ENCODE measurements around the gene LRIG2. TPM values are rescaled to one million over a fixed set of nuclear protein-coding genes. Genes with fewer than 3 reads are reported as not detected.
"Not testable (repeated sequence)": the region's sequence is repeated elsewhere in the genome, so short reads cannot be mapped to it uniquely, and the experiment has no call there.

LRIG2 gene
- total and polyA plus RNA-seq, 4 donors: 1.8 to 24.7 (median 9.3) TPM

DNA sequence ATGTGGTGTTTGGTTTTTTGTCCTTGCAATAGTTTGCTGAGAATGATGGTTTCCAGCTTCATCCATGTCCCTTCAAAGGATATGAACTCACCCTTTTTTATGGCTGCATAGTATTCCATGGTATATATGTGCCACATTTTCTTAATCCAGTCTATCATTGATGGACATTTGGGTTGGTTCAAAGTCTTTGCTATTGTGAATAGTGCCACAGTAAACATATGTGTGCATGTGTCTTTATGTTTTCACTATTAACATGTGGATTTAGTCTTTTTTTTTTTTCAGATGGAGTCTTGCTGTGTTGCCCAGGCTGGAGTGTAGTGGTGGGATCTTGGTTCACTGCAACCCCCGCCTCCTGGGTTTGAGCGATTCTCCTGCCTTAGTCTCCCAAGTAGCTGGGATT is 5.0 kb downstream of the LRIG2 start:
- H3K27ac ChIP-seq (ENCODE audit: low read depth in 1 of 2, low read length in 2 of 2); H3K4me3 ChIP-seq (ENCODE audit: low read length in 2 of 2); H3K27me3 ChIP-seq (ENCODE audit: control insufficient read depth in 1 of 2, insufficient read depth in 2 of 2, low read length in 1 of 2); H3K9me3 ChIP-seq (ENCODE audit: control insufficient read depth, low read length); H3K36me3 ChIP-seq (ENCODE audit: control insufficient read depth in 1 of 2, insufficient read depth in 2 of 2, low read length in 1 of 2); H3K4me1 ChIP-seq (ENCODE audit: control insufficient read depth in 1 of 2, insufficient read depth in 2 of 2, low read length in 2 of 2); ATAC-seq (ENCODE audit: low FRiP score); DNase-seq: not testable (repeated sequence)
- 97% methylated on average over 2 of the region's 2 CpGs for WGBS, 2 donors
- intact Hi-C loops (cut with DNase I): loop anchor here in 1 of 2 donors (10.0 kb wide), 1 partner anchor 363 kb away; the partner anchor contains the start of gene PPM1J

DNA sequence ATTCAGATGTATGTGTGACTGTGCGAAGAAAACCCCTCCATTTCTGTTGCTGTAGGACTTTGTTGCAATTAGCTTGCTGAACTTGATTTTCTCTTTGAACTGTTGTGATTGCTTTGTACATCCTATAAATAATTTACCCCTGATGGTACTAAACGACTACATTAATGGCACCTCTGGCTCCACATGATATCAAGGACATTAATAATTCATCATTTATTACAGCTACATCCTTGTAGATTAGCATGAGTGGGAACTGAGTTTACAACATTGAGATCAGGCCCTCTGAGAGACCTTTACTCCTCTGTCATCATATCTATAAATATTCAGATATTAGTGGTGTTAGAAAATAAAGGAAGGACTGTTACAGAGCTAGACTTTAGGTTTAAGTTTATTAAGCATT is 13.5 kb downstream of the LRIG2 start:
- DNase-seq (no peak), ATAC-seq (ENCODE audit: low FRiP score) (no peak)
- Histone ChIP-seq H3K9me3 (ENCODE audit: control insufficient read depth, low read length) (no peaks in the 10 kb centered on the region), H3K27ac (ENCODE audit: low read depth in 1 of 2, low read length in 2 of 2) (no peak overlapping the region), H3K36me3 (ENCODE audit: control insufficient read depth in 1 of 2, insufficient read depth in 2 of 2, low read length in 1 of 2) (no peaks in the 10 kb centered on the region), H3K27me3 (ENCODE audit: control insufficient read depth in 1 of 2, insufficient read depth in 2 of 2, low read length in 1 of 2) (no peaks in the 10 kb centered on the region), H3K4me3 (ENCODE audit: low read length in 2 of 2) (no peak overlapping the region), H3K4me1 (ENCODE audit: control insufficient read depth in 1 of 2, insufficient read depth in 2 of 2, low read length in 2 of 2) (peaks cover 0 to 4% of the 10 kb centered on the region in 2 donors)
- 84% methylated on average over 2 of the region's 2 CpGs for WGBS, 2 donors
- intact Hi-C loops (cut with DNase I): no loop called here

DNA sequence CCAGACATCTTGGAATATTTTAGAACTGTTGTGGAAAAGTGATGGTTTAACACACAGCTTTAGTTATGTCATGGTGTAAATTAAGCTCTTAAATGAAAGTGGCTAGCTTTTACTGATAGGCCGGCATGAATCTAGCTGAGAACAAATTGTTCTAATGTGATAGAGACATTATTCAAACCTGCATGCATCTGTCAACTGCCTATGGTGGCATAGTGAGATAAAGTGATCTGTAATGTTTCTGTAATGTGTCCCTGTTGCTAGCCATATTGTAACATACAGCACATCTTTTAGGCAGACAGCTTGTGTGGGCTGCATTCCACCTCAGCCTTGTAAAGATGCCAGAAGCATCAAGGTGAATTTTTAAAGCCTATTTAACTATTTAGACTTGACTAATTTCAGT is 16.0 kb downstream of the LRIG2 start:
- DNase-seq (no peak), ATAC-seq (ENCODE audit: low FRiP score) (no peak)
- no peaks in the 10 kb centered on the region for H3K9me3 ChIP-seq (ENCODE audit: control insufficient read depth, low read length)
- H3K4me1 ChIP-seq (ENCODE audit: control insufficient read depth in 1 of 2, insufficient read depth in 2 of 2, low read length in 2 of 2): peaks cover 0 to 4% of the 10 kb centered on the region in 2 donors
- 28 to 39% methylated on average over 1 of the region's 1 CpG for WGBS, 2 donors
- intact Hi-C loops (cut with DNase I): no loop called here
- H3K27ac ChIP-seq (ENCODE audit: low read depth in 1 of 2, low read length in 2 of 2): no peak overlapping the region
- no peak overlapping the region for H3K4me3 ChIP-seq (ENCODE audit: low read length in 2 of 2)
- peaks cover 1 to 2% of the 10 kb centered on the region in 2 donors for H3K36me3 ChIP-seq (ENCODE audit: control insufficient read depth in 1 of 2, insufficient read depth in 2 of 2, low read length in 1 of 2)
- no peaks in the 10 kb centered on the region for H3K27me3 ChIP-seq (ENCODE audit: control insufficient read depth in 1 of 2, insufficient read depth in 2 of 2, low read length in 1 of 2)

DNA sequence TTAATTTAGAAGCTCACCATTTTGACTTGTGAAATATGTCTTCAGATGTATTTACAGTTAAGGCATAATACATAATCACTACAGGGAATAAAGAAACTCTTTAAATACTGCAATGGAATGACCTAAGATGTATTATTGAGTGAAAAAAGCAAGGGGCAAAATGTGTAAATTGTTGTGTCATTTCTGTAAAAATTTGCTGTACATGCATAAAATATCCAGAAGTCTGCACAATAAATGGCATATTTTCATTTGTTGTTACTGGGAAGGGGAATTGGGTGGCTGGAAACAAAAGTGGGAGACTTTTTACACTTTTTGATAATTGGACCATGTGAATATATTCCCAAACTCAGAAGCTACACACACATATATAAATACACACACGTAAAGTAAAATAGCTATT is 17.1 kb downstream of the LRIG2 start:
- Histone ChIP-seq H3K4me3 (ENCODE audit: low read length in 2 of 2) (no peak overlapping the region), H3K4me1 (ENCODE audit: control insufficient read depth in 1 of 2, insufficient read depth in 2 of 2, low read length in 2 of 2) (peaks cover 0 to 4% of the 10 kb centered on the region in 2 donors), H3K9me3 (ENCODE audit: control insufficient read depth, low read length) (no peaks in the 10 kb centered on the region), H3K27ac (ENCODE audit: low read depth in 1 of 2, low read length in 2 of 2) (no peak overlapping the region), H3K36me3 (ENCODE audit: control insufficient read depth in 1 of 2, insufficient read depth in 2 of 2, low read length in 1 of 2) (peaks cover 1 to 2% of the 10 kb centered on the region in 2 donors), H3K27me3 (ENCODE audit: control insufficient read depth in 1 of 2, insufficient read depth in 2 of 2, low read length in 1 of 2) (no peaks in the 10 kb centered on the region)
- intact Hi-C loops (cut with DNase I): no loop called here
- DNase-seq (no peak), ATAC-seq (ENCODE audit: low FRiP score) (no peak)
- 94 to 95% methylated on average over 1 of the region's 1 CpG for WGBS, 2 donors

DNA sequence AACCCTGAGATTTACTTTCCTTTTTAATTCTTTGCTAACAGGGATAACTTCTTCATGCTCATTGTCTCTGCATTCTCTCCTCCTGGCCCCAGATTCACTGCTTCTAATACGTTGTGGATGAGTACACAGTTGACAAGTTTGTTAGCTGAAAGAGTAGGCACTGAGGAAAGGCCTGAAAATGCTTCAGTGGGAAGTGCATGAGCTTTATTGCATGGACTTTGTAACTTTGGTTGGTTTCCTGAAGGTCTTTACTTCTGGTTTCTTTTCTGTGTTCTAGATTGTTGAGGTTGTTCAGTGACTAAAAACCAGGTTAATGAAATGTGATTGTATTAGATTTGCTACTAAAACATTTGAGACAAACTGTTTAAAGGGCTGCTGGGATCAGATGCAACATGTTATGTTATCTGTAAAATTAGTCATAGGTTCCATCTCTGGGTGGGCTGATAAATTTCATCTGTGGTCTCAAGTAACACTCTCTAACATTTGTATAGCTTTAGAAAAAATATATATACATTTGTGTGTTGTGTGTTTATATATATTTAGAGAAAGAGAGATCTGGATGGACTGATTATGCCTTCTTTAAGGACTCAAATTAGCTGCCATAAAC is 19.1 kb downstream of the LRIG2 start:
- no peaks in the 10 kb centered on the region for H3K27me3 ChIP-seq (ENCODE audit: control insufficient read depth in 1 of 2, insufficient read depth in 2 of 2, low read length in 1 of 2)
- H3K9me3 ChIP-seq (ENCODE audit: control insufficient read depth, low read length): no peaks in the 10 kb centered on the region
- intact Hi-C loops (cut with DNase I): no loop called here
- H3K36me3 ChIP-seq (ENCODE audit: control insufficient read depth in 1 of 2, insufficient read depth in 2 of 2, low read length in 1 of 2): peaks cover 3 to 5% of the 10 kb centered on the region in 2 donors
- 60 to 67% methylated on average over 1 of the region's 1 CpG for WGBS, 2 donors
- H3K4me3 ChIP-seq (ENCODE audit: low read length in 2 of 2): no peak overlapping the region
- H3K4me1 ChIP-seq (ENCODE audit: control insufficient read depth in 1 of 2, insufficient read depth in 2 of 2, low read length in 2 of 2): peaks cover 0 to 4% of the 10 kb centered on the region in 2 donors
- DNase-seq (no peak), ATAC-seq (ENCODE audit: low FRiP score) (no peak)
- no peak overlapping the region for H3K27ac ChIP-seq (ENCODE audit: low read depth in 1 of 2, low read length in 2 of 2)

DNA sequence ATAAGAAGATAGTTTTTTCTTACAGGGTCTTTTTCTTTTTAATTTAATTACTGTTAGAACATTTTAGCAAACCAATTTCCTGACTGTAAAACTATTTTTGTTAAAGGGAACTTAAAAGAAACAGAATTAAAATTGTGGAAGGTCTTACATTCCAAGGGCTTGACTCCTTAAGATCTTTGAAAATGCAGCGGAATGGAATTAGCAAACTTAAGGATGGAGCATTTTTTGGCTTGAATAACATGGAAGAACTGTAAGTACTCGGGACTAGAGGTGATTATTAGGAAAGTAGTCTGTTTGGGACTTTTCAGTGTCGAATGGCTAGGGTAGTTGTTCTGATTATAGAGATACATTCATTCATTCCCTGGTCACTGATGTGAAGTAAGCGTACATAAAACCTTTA is 21.5 kb downstream of the LRIG2 start:
- no peaks in the 10 kb centered on the region for H3K4me1 ChIP-seq (ENCODE audit: control insufficient read depth in 1 of 2, insufficient read depth in 2 of 2, low read length in 2 of 2)
- H3K36me3 ChIP-seq (ENCODE audit: control insufficient read depth in 1 of 2, insufficient read depth in 2 of 2, low read length in 1 of 2): peaks cover 3 to 5% of the 10 kb centered on the region in 2 donors
- WGBS, 2 donors: 94% methylated on average over 4 of the region's 4 CpGs
- intact Hi-C loops (cut with DNase I): no loop called here
- H3K27me3 ChIP-seq (ENCODE audit: control insufficient read depth in 1 of 2, insufficient read depth in 2 of 2, low read length in 1 of 2): no peaks in the 10 kb centered on the region
- DNase-seq (no peak), ATAC-seq (ENCODE audit: low FRiP score) (no peak)
- no peak overlapping the region for H3K27ac ChIP-seq (ENCODE audit: low read depth in 1 of 2, low read length in 2 of 2)
- no peaks in the 10 kb centered on the region for H3K9me3 ChIP-seq (ENCODE audit: control insufficient read depth, low read length)
- H3K4me3 ChIP-seq (ENCODE audit: low read length in 2 of 2): no peak overlapping the region

DNA sequence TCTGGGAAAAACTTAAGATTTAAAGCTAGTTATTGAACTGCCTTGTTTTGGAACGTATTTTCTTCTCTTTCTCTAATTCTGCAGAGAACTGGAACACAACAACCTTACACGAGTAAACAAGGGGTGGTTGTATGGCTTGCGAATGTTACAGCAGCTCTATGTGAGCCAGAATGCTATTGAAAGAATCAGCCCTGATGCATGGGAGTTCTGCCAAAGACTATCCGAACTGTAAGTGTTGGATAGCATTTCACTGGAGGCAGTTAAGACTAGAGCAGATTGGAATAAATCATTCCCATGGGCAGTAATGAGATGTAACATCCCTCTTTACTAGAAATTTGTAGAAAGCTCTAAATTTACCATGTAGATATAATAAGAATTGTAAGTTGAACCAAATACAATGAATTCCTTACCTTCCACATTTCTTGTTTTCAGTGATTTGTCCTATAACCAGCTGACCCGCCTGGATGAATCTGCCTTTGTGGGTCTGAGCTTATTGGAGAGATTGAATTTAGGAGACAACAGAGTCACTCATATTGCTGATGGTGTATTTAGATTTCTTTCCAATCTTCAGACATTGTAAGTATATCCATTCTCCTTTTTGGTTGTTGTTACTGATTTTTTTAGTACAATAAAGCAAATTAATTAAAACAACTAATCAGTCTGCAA is 22.9 kb downstream of the LRIG2 start:
- ATAC-seq (ENCODE audit: low FRiP score): no peak
- 71 to 75% methylated on average over 5 of the region's 5 CpGs for WGBS, 2 donors
- no peak overlapping the region for H3K27ac ChIP-seq (ENCODE audit: low read depth in 1 of 2, low read length in 2 of 2)
- no peak for DNase-seq
- no peaks in the 10 kb centered on the region for H3K9me3 ChIP-seq (ENCODE audit: control insufficient read depth, low read length)
- H3K4me3 ChIP-seq (ENCODE audit: low read length in 2 of 2): no peak overlapping the region
- intact Hi-C loops (cut with DNase I): no loop called here
- peaks cover 3 to 5% of the 10 kb centered on the region in 2 donors for H3K36me3 ChIP-seq (ENCODE audit: control insufficient read depth in 1 of 2, insufficient read depth in 2 of 2, low read length in 1 of 2)
- no peaks in the 10 kb centered on the region for H3K4me1 ChIP-seq (ENCODE audit: control insufficient read depth in 1 of 2, insufficient read depth in 2 of 2, low read length in 2 of 2)
- H3K27me3 ChIP-seq (ENCODE audit: control insufficient read depth in 1 of 2, insufficient read depth in 2 of 2, low read length in 1 of 2): no peaks in the 10 kb centered on the region

DNA sequence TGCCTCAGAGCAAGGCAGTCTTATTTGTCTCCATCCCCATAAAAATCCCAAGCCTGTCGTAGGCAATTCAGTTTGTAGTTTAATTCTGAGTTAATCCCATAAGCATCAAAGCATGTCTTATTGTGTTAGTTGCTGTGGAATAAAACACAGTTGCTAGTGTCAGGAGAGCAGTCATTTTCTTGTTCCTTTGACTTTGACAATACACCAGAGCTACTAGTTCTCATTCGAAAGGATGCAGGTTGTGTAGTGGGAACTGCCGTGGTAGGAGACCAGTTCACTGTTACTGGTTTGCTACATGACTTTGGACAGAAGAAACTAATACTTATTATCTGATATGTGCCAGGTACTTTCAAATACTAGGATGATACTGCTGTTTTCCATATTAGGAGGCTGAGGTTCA is 23.5 kb downstream of the LRIG2 start:
- no peak overlapping the region for H3K27ac ChIP-seq (ENCODE audit: low read depth in 1 of 2, low read length in 2 of 2)
- ATAC-seq (ENCODE audit: low FRiP score): no peak
- intact Hi-C loops (cut with DNase I): no loop called here
- peaks cover 3 to 5% of the 10 kb centered on the region in 2 donors for H3K36me3 ChIP-seq (ENCODE audit: control insufficient read depth in 1 of 2, insufficient read depth in 2 of 2, low read length in 1 of 2)
- H3K27me3 ChIP-seq (ENCODE audit: control insufficient read depth in 1 of 2, insufficient read depth in 2 of 2, low read length in 1 of 2): no peaks in the 10 kb centered on the region
- H3K4me1 ChIP-seq (ENCODE audit: control insufficient read depth in 1 of 2, insufficient read depth in 2 of 2, low read length in 2 of 2): no peaks in the 10 kb centered on the region
- no peak overlapping the region for H3K4me3 ChIP-seq (ENCODE audit: low read length in 2 of 2)
- H3K9me3 ChIP-seq (ENCODE audit: control insufficient read depth, low read length): no peaks in the 10 kb centered on the region
- 93 to 94% methylated on average over 3 of the region's 3 CpGs for WGBS, 2 donors
- no peak for DNase-seq

DNA sequence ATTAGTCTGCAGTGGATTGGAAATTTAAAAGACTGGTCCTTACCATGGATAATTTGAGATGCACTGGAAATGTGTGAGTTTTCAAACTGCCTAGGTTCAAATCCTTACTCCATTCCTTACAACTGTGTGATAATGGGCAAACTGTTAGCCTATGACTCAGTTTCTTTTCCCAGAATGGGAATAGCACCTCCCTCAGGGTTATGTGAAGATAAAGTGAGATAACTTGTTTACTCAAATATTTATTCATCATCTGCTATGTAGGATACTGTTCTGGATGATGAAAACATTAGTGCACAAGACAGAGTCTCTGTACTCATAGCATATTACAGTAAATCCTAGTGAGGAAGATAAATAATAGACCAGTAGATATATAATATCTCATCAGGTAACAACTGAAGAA is 28.6 kb downstream of the LRIG2 start:
- Histone ChIP-seq H3K27ac (ENCODE audit: low read depth in 1 of 2, low read length in 2 of 2) (no peak overlapping the region), H3K27me3 (ENCODE audit: control insufficient read depth in 1 of 2, insufficient read depth in 2 of 2, low read length in 1 of 2) (no peaks in the 10 kb centered on the region), H3K36me3 (ENCODE audit: control insufficient read depth in 1 of 2, insufficient read depth in 2 of 2, low read length in 1 of 2) (peaks cover 0 to 6% of the 10 kb centered on the region in 2 donors), H3K4me1 (ENCODE audit: control insufficient read depth in 1 of 2, insufficient read depth in 2 of 2, low read length in 2 of 2) (no peaks in the 10 kb centered on the region), H3K9me3 (ENCODE audit: control insufficient read depth, low read length) (no peaks in the 10 kb centered on the region), H3K4me3 (ENCODE audit: low read length in 2 of 2) (no peak overlapping the region)
- ATAC-seq (ENCODE audit: low FRiP score) (no peak), DNase-seq (no peak)
- intact Hi-C loops (cut with DNase I): no loop called here

All from aorta (tissue), 5 donors.